22Rv1 (cell line): Measurements from ENCODE around the gene ARHGEF4.

ENCODE experiments used
- H3K27ac ChIP-seq: fragments of 450-650 bp; 2 replicates; pipeline ENCODE4 v1.5.1; 2017
- CTCF ChIP-seq: fragments of 450-650 bp; IDR thresholded peaks from 2 replicates; pipeline ENCODE4 v1.5.1; 2017; ENCODE audit warnings: mild to moderate bottlenecking
- ZFX ChIP-seq: fragments of 450-650 bp; IDR thresholded peaks from 2 replicates; pipeline ENCODE4 v1.6.1; 2017; ENCODE audit warnings: antibody characterized with exemption, borderline replicate concordance

ARHGEF4 gene

GRCh38 chr2:131027566-131028528 lies 191.1 kb downstream of the ARHGEF4 start:
- TF ChIP-seq CTCF (no peak), ZFX (no peak)
- no peak overlapping the region for H3K27ac ChIP-seq

DNA sequence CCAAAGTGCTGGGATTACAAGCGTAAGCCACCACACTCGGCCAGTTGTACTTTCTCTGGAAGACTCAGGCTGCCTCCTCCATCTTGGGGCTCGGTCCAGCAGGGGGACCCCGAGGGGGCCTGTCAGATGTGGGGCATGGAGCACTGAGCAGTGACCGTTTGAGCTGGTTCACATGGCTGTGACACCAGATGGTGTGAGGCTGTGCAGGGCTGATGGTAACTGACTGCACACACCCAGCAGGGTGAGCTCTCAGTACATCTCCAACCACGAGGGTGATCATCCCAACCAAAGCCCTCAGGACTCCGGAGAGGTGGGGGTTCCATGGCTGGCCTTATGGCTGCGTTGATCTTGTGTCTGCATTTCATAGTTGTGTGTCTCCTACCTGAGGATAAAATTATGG lies 193.1 kb downstream of the ARHGEF4 start:
- TF ChIP-seq ZFX (no peak), CTCF (no peak)
- H3K27ac ChIP-seq = no peak overlapping the region

DNA sequence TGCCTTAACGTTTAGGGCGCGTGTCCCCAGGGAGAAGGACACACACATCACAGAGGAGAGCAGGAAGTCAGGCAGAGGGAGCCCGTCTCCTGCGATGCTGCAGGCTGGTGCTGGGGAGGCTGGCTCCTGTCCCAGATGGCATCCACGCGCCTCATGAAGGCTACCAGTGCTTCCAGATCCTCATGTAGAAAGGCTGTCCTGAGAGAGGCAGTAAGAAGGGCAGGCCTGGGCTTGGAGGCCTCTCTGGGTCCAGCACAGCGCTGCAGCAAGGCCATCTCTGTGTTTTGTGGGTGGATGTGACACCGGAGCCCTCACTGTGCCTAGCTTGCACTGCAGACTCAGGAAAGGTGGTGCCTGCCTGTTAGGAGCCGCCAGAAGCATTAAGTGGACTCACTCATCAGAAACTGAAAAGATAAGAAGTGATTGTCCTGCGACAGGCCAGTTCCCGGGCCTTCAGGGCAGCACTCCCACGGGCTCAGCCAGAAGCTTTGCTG lies 193.8 kb downstream of the ARHGEF4 start:
- no peak overlapping the region for H3K27ac ChIP-seq

DNA sequence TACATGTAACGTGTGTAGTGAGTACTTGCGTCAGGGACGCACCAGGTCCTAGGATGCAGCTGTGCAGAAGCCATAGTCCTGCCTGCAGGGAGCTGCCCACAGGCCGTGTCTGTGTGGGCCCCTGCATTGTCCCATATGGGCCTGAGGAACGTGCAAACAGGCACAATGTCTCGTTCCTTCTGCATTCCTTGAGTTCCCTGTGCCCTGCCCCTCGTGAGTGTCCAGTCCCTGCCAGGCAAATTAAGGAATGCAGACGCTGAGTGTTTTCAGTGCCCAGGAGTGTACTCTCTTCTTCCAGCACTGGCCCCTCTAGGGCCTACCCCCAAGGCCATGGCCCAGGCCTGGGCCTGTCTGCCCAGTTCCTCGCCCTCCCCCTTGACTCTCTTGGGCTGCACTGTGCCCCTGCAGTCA lies 194.7 kb downstream of the ARHGEF4 start:
- H3K27ac ChIP-seq = no peak overlapping the region
- TF ChIP-seq ZFX = no peak
- TF ChIP-seq CTCF = no peak

More for the DNA sequence above, 193.8 kb downstream of the ARHGEF4 start:
- no peak for TF ChIP-seq ZFX
- no peak for TF ChIP-seq CTCF

DNA sequence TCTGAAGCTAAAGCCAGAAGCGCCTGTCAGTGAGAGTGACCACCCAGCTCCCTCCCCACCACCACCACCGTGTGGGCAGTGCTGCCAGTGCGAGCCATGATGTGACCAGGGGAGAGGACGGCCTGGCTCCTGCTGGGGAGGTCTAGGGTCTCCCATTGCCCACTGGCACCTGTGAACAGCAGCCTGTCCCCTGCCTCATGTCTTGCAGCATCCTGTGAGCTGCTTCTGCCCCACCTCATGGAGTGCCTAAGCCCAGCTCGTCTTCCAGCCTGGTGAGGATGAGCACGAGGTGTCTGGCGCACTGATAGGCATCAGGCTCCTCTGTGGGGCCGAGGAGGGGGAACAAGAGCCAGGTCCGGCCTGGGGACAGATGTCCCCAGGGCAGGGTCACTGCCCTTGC lies 195.2 kb downstream of the ARHGEF4 start:
- H3K27ac ChIP-seq = no peak overlapping the region
- TF ChIP-seq CTCF = no peak
- no peak for TF ChIP-seq ZFX

GRCh38 chr2:131032393-131032836 lies 195.7 kb downstream of the ARHGEF4 start:
- TF ChIP-seq CTCF (no peak), ZFX (no peak)
- H3K27ac ChIP-seq = no peak overlapping the region

- no peak overlapping the region for H3K27ac ChIP-seq
- TF ChIP-seq CTCF (no peak), ZFX (no peak)
Observed at GRCh38 chr2:131033786-131034121, 197.0 kb downstream of the ARHGEF4 start.
